ENCODE data around the gene ZIC4. TPM values are rescaled to one million over a fixed set of nuclear protein-coding genes. Genes with fewer than 3 reads are reported as not detected.

Gene ZIC4
- total and polyA plus RNA-seq, 2 of the 8 experiments (the other 6 are each of a cell fraction or from before 2014, with no cell fraction given) = 0.03 to 0.13 TPM

GRCh38 chr3:147410526-147411237, 4.3 kb upstream of the ZIC4 start (continued):
- TF ChIP-seq CHD7 (IDR thresholded peaks at IDR 0.05; ENCODE audit: insufficient replicate concordance, low read length) (no peak), YY1 (IDR thresholded peaks at IDR 0.05; ENCODE audit: low read depth, low read length) (peak; percentile 32; the same call in 1 of the 2 replicates), CTCF (IDR thresholded peaks at IDR 0.05; ENCODE audit: control extremely low read depth in 1 of 3, insufficient read depth in 1 of 3, low read depth in 1 of 3, low read length in 3 of 3) (no peak), CTBP2 (IDR thresholded peaks at IDR 0.05; ENCODE audit: borderline replicate concordance, insufficient read depth, insufficient read length, low read length) (peak; percentile 19), GABPA (IDR thresholded peaks at IDR 0.05; ENCODE audit: borderline replicate concordance, insufficient read depth, low read length) (no peak), SIN3A (conservative IDR thresholded peaks at IDR 0.05 in 1 of 2, IDR thresholded peaks at IDR 0.05 in 1 of 2; ENCODE audit: low read depth in 1 of 2, low read length in 2 of 2) (0 out of 4 replicates have a peak, but pooled peaks of 1 of the 2 experiments have one; percentile 26), SP1 (IDR thresholded peaks at IDR 0.05; ENCODE audit: low read depth, low read length) (no peak)

All from H1 (cell line).